Measurements from ENCODE around the gene RAD21L1.

Gene RAD21L1

GRCh38 chr20:1187605-1188171 is 38.2 kb upstream of the RAD21L1 start:
- Histone ChIP-seq H3K4me1 (no peaks in the 10 kb centered on the region), H3K4me3 (ENCODE audit: low read depth, low read length) (no peak overlapping the region), H3K27me3 (peaks cover 21% of the 10 kb centered on the region), H3K36me3 (no peaks in the 10 kb centered on the region), H3K9me3 (no peaks in the 10 kb centered on the region)
- no peak for DNase-seq
- TF ChIP-seq CTCF (IDR thresholded peaks at IDR 0.05; ENCODE audit: low read depth, low read length): no peak

DNA sequence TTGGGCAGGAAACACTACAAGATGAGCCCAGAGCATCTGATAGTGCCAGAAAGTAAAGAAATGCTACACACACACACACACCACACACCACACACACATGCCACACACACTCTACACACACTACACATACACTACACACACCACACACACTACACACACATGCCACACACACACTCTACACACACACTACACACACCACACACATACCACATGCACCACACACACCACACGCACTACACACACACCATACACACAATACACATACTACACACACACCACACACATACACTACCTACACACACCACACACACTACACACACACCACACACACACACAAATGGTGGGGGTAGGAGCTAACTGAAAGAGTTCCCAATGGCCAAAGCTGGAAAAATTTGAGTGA is 37.5 kb upstream of the RAD21L1 start:
- no peaks in the 10 kb centered on the region for H3K4me1 ChIP-seq
- no peak for TF ChIP-seq CTCF (IDR thresholded peaks at IDR 0.05; ENCODE audit: low read depth, low read length)
- H3K4me3 ChIP-seq (ENCODE audit: low read depth, low read length): no peak overlapping the region
- no peaks in the 10 kb centered on the region for H3K36me3 ChIP-seq
- H3K9me3 ChIP-seq: no peaks in the 10 kb centered on the region
- H3K27me3 ChIP-seq: peaks cover 16% of the 10 kb centered on the region
- no peak for DNase-seq

GRCh38 chr20:1189827-1190226 is 36.0 kb upstream of the RAD21L1 start:
- Histone ChIP-seq H3K9me3 (no peaks in the 10 kb centered on the region), H3K4me1 (no peaks in the 10 kb centered on the region), H3K27me3 (peaks cover 3% of the 10 kb centered on the region), H3K4me3 (ENCODE audit: low read depth, low read length) (no peak overlapping the region), H3K36me3 (no peaks in the 10 kb centered on the region)
- DNase-seq: no peak
- TF ChIP-seq CTCF (IDR thresholded peaks at IDR 0.05; ENCODE audit: low read depth, low read length): no peak

GRCh38 chr20:1190847-1191246 is 35.0 kb upstream of the RAD21L1 start:
- H3K36me3 ChIP-seq: no peaks in the 10 kb centered on the region
- no peak for TF ChIP-seq CTCF (IDR thresholded peaks at IDR 0.05; ENCODE audit: low read depth, low read length)
- no peaks in the 10 kb centered on the region for H3K9me3 ChIP-seq
- H3K4me1 ChIP-seq: no peaks in the 10 kb centered on the region
- no peaks in the 10 kb centered on the region for H3K27me3 ChIP-seq
- no peak for DNase-seq
- H3K4me3 ChIP-seq (ENCODE audit: low read depth, low read length): no peak overlapping the region

- DNase-seq: no peak
- Histone ChIP-seq H3K36me3 (no peaks in the 10 kb centered on the region), H3K4me3 (ENCODE audit: low read depth, low read length) (no peak overlapping the region), H3K9me3 (no peaks in the 10 kb centered on the region), H3K27me3 (no peaks in the 10 kb centered on the region), H3K4me1 (no peaks in the 10 kb centered on the region)
- no peak for TF ChIP-seq CTCF (IDR thresholded peaks at IDR 0.05; ENCODE audit: low read depth, low read length)
These were observed 34.5 kb upstream of the RAD21L1 start for GRCh38 chr20:1191299-1191698.

GRCh38 chr20:1195226-1195625 is 30.6 kb upstream of the RAD21L1 start:
- Histone ChIP-seq H3K9me3 (no peaks in the 10 kb centered on the region), H3K36me3 (no peaks in the 10 kb centered on the region), H3K4me1 (no peaks in the 10 kb centered on the region), H3K4me3 (ENCODE audit: low read depth, low read length) (no peak overlapping the region), H3K27me3 (no peaks in the 10 kb centered on the region)
- TF ChIP-seq CTCF (IDR thresholded peaks at IDR 0.05; ENCODE audit: low read depth, low read length): no peak
- DNase-seq: no peak

All from BE2C (cell line).